Skeletal muscle cell (primary cell): ENCODE measurements around the gene ZNF462.
"Not testable (repeated sequence)": the region's sequence is repeated elsewhere in the genome, so short reads cannot be mapped to it uniquely, and the experiment has no call there.

Source experiments
- DNase-seq: peaks from one replicate; pipeline ENCODE4 v3.0.0-alpha.2; 2010; ENCODE audit warnings: low read depth
- H3K4me3 ChIP-seq: 2 replicates; pipeline ENCODE4 v1.5.1; 2011; ENCODE audit warnings: low read depth, mild to moderate bottlenecking, control low read depth, low read length, moderate library complexity

The ZNF462 gene

GRCh38 chr9:106862821-106863720 lies at the start of gene ZNF462:
Gene ZNF462, plus strand, starts transcription at chr9:106863166. Its CDS starts 60,218 bp downstream, at chr9:106923384.
- no peak for DNase-seq
- peak within 1 kb of the TSS; percentile 86 for H3K4me3 ChIP-seq

DNA sequence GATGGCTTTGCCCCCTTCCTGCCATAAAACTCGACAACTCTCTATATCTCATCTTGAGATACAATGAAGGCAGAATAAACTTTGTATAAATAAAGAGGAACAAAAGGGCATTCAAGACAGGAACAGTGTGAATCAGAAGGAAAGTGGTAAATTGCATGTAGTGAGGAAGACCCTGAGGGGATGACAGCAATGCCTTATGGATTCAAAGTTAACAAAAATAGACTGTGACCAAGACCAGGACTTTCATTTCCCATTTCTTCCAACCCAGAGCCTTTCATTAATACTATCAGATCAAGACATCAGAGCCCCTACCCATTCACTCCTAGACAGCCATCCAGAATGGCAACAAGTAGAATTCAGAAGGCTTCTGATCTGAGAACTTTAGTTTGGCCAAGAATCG lies 46.4 kb upstream of the ZNF462 start:
- H3K4me3 ChIP-seq = no peak overlapping the region
- DNase-seq = no peak

DNA sequence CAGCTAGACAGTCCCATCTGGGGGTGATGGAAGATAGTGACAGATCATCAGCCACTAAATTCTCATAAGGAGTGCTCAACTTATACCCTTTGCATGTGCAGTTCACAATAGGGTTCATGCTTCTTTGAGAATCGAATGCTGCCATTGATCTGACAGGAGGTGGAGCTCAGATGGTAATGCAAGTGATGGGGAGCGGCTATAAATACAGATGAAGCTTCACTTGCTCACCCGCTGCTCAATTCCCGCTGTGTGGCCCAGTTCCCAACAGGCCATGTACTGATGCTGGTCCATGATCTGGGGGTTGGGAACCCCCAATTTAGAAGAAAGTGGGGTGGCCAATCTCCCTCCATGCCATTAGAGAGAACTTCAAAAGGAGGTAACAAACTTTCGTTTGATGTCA lies 44.9 kb upstream of the ZNF462 start:
- DNase-seq = no peak
- no peak overlapping the region for H3K4me3 ChIP-seq

GRCh38 chr9:106820866-106821265 lies 42.1 kb upstream of the ZNF462 start:
- no peak for DNase-seq
- H3K4me3 ChIP-seq = no peak overlapping the region

GRCh38 chr9:106828070-106828469 lies 34.9 kb upstream of the ZNF462 start:
- no peak for DNase-seq
- no peak overlapping the region for H3K4me3 ChIP-seq

GRCh38 chr9:106828965-106829364 lies 34.0 kb upstream of the ZNF462 start:
- H3K4me3 ChIP-seq = no peak overlapping the region
- DNase-seq = no peak

- DNase-seq = no peak
- no peak overlapping the region for H3K4me3 ChIP-seq
These were observed 33.1 kb upstream of the ZNF462 start for GRCh38 chr9:106829666-106830408.

DNA sequence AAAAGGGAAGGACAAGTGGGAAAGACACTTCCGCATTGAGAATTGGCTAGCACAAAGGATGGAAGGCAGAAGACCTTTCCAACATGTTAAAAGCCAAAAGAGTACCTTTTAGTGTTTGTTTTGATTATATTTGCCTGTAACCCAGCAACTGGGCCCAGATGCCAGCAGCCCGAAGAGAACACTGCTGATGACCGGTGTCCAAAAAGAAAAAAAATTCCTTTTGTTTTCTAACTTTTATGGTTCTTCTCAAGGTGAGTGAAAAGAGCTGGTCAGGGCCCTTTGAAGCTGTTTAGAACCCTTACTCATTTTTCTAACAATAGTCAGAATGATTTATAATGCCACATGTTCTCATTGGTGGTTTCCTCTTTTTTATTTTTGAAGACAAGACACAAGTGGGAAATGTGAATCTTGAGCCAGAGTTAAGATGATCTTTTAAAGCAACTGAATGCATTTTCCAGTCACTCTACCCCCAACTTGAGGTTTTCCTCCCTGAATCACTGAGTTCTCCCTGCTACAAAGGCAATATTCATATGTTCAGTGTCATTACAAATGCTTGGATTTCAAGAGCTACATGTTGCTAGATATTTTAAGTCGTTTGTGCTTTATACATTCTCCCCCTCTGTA lies 32.3 kb upstream of the ZNF462 start:
- DNase-seq = peak; percentile 26
- H3K4me3 ChIP-seq = no peak overlapping the region

DNA sequence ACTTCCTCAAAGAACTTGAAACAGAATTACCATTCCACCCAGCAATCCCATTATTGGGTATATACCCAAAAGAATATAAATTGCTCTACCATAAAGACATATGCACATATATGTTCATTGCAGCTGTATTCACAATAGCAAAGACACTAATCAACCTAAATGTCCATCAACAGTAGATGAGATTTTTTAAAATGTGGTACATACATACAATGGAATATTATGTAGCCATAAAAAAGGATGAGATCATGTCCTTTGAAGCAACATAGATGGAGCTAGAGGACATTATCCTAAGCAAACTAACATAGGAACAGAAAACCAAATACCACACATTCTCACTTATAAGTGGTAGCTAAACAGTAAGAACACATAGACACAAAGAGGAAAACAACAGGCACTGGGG lies 28.1 kb upstream of the ZNF462 start:
- H3K4me3 ChIP-seq = no peak overlapping the region
- DNase-seq = no peak

DNA sequence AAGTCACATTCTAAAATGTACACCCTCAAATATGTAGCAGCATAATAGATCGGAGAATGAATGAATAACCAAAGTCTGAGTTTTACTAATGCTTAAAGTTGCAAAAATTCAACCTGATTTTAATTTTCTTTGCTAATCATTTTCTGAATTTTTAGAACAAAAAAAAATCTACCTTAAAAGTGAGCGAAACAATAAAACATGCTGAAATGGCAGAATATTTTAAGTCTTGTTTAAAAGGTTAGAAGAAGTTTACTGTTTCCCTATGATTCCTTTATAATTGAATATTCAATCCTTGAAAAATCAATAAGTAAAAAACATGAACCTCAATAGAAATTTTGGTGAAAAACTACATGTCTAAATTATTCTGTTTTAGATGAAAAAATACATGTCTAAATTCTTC lies 27.1 kb upstream of the ZNF462 start:
- no peak for DNase-seq
- H3K4me3 ChIP-seq = no peak overlapping the region

- no peak for DNase-seq
- no peak overlapping the region for H3K4me3 ChIP-seq
These were observed 19.6 kb upstream of the ZNF462 start for GRCh38 chr9:106843371-106843770.

- DNase-seq = no peak
- no peak overlapping the region for H3K4me3 ChIP-seq
These were observed 16.7 kb upstream of the ZNF462 start for GRCh38 chr9:106846307-106846706.

DNA sequence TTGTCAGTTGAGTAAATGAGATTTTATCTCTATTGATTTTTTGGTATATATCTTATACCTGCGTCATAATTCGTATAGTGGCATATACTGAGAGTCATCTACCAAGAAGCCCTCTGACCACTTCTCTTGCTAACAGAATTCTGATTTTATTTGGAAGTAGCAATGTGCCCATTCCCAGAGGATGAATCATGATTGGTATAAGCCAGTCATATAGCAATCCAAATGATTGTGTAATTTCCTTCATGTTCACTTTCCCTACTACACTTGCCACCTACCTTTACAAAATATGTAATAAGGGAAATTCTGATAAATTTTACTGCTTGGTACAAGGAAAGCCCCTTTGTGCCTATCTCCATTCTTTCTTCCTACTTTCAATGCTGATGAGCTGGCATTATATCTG lies 16.1 kb upstream of the ZNF462 start:
- DNase-seq = no peak
- no peak overlapping the region for H3K4me3 ChIP-seq

- DNase-seq, H3K4me3 ChIP-seq: not testable (repeated sequence)
These were observed 11.3 kb upstream of the ZNF462 start for GRCh38 chr9:106851640-106852039.

- no peak overlapping the region for H3K4me3 ChIP-seq
- no peak for DNase-seq
These were observed 5.0 kb upstream of the ZNF462 start for GRCh38 chr9:106857811-106858470.

GRCh38 chr9:106859957-106860720 lies 2.8 kb upstream of the ZNF462 start:
- peak overlapping the region; percentile 86 for H3K4me3 ChIP-seq
- DNase-seq = no peak

GRCh38 chr9:106860721-106861639 lies 2.0 kb upstream of the ZNF462 start:
- peak overlapping the region; percentile 86 for H3K4me3 ChIP-seq
- no peak for DNase-seq

DNA sequence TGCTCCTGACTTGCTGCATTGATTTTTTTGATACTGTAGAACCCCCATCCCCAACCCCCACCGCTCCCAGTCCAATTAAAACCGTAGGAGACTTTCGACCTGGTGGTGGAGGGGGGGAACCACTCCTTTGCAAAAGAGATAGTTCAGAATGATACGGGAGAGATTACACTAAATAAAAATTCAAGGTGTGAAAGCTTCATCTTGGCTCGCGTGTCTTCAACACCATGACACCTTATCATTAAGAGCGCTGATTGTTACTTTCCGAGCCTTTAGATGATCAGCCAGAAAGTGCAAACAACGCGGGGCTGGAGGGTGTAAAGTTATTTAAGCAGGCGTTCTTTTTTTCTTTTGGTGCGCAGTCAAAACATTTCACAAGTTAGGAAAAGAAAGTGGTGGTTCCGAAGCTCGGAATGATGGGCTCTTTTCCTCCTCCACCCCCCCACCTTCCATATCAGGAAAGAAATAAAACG lies 1.3 kb upstream of the ZNF462 start:
- peak overlapping the region; percentile 86 for H3K4me3 ChIP-seq
- no peak for DNase-seq
